Fibroblast of the aortic adventitia (primary cell): ENCODE measurements around the gene ASPRV1. TPM values are rescaled to one million over a fixed set of nuclear protein-coding genes. Genes with fewer than 3 reads are reported as not detected.

Experiments used
- DNase-seq: peaks from one replicate; pipeline ENCODE4 v3.0.0-alpha.2; 2010; ENCODE audit warnings: low read depth
- H3K4me3 ChIP-seq: 2 replicates; pipeline ENCODE4 v1.5.1; 2011; ENCODE audit warnings: low read depth, mild to moderate bottlenecking, control low read depth, low read length, moderate library complexity
- CTCF ChIP-seq: IDR thresholded peaks from 2 replicates; pipeline ENCODE4 v1.5.1; 2011; ENCODE audit warnings: mild to moderate bottlenecking, low read length, control low read depth, inconsistent platforms; ENCODE audit not compliant: insufficient read depth
- total RNA-seq: library from RNA; depleted of rRNA; stranded (reverse); fragments of >200 nt; gene quantifications from 2 replicates; pipeline ENCODE4 v1.2.3, GENCODE V29; 2012; ENCODE audit warnings: low replicate concordance

The ASPRV1 gene
- total RNA-seq, 1 donor, result 0.54 TPM

- H3K4me3 ChIP-seq, result no peak overlapping the region
- no peak for TF ChIP-seq CTCF
- DNase-seq, result peak; percentile 84
Measured at GRCh38 chr2:69979902-69980807, 18.7 kb upstream of the ASPRV1 start.

GRCh38 chr2:69977906-69978482 is 16.6 kb upstream of the ASPRV1 start:
- H3K4me3 ChIP-seq, result no peak overlapping the region
- TF ChIP-seq CTCF, result no peak
- DNase-seq, result no peak

- TF ChIP-seq CTCF, result no peak
- H3K4me3 ChIP-seq, result no peak overlapping the region
- no peak for DNase-seq
Measured at GRCh38 chr2:69977186-69977585, 15.8 kb upstream of the ASPRV1 start.

GRCh38 chr2:69975853-69976462 is 14.5 kb upstream of the ASPRV1 start:
- no peak for DNase-seq
- no peak for TF ChIP-seq CTCF
- no peak overlapping the region for H3K4me3 ChIP-seq

GRCh38 chr2:69975136-69975852 is 13.9 kb upstream of the ASPRV1 start:
- TF ChIP-seq CTCF, result no peak
- H3K4me3 ChIP-seq, result no peak overlapping the region
- DNase-seq, result no peak

- no peak for TF ChIP-seq CTCF
- DNase-seq, result peak; percentile 84
Measured at GRCh38 chr2:69973335-69973735, 11.9 kb upstream of the ASPRV1 start.

More at GRCh38 chr2:69973335-69973735, 11.9 kb upstream of the ASPRV1 start:
- no peak overlapping the region for H3K4me3 ChIP-seq
